GM12891 (cell line): ENCODE data around the gene KCNIP1.

Experiments
- DNase-seq: peaks from one replicate; pipeline ENCODE4 v3.0.0; 2011; ENCODE audit warnings: low spot score; ENCODE audit not compliant: insufficient read length
- FAIRE-seq: peaks from 2 replicates; lab custom pipeline; 2011; peaks lifted over from hg19 to GRCh38; lab: Jason Lieb, UNC
- PAX5 ChIP-seq: IDR thresholded peaks from 2 replicates; pipeline ENCODE4 v1.6.1; 2011; ENCODE audit warnings: low read length, moderate library complexity, mild to moderate bottlenecking; ENCODE audit not compliant: insufficient read depth, severe bottlenecking
- POLR2A ChIP-seq: IDR thresholded peaks from 2 replicates; pipeline ENCODE4 v1.6.1; 2011; ENCODE audit warnings: low read depth, low read length, control low read depth
- POLR2AphosphoS5 ChIP-seq: IDR thresholded peaks from 2 replicates; pipeline ENCODE4 v1.6.1; 2011; ENCODE audit warnings: low read depth, low read length, control low read depth
- POU2F2 ChIP-seq: IDR thresholded peaks from 2 replicates; pipeline ENCODE4 v1.6.1; 2011; ENCODE audit warnings: low read depth, mild to moderate bottlenecking, control low read depth, low read length, moderate library complexity
- SPI1 ChIP-seq: IDR thresholded peaks from 2 replicates; pipeline ENCODE4 v1.6.1; 2011; ENCODE audit warnings: low read depth, low read length, control low read depth
- TAF1 ChIP-seq: IDR thresholded peaks from 2 replicates; pipeline ENCODE4 v1.6.1; 2011; ENCODE audit warnings: low read depth, low read length, control low read depth

KCNIP1 gene

GRCh38 chr5:170528976-170529375 lies 25.2 kb downstream of the KCNIP1 start:
- TF ChIP-seq PAX5 = no peak
- no peak for TF ChIP-seq POLR2AphosphoS5
- TF ChIP-seq POLR2A = no peak
- no peak for TF ChIP-seq SPI1
- no peak for TF ChIP-seq POU2F2
- no peak for TF ChIP-seq TAF1
- FAIRE-seq (no peak), DNase-seq (no peak)

GRCh38 chr5:170532935-170533334 lies 29.1 kb downstream of the KCNIP1 start:
- DNase-seq = no peak
- no peak for TF ChIP-seq POU2F2
- no peak for TF ChIP-seq SPI1
- no peak for TF ChIP-seq POLR2AphosphoS5
- TF ChIP-seq PAX5 = no peak
- TF ChIP-seq POLR2A = no peak
- TF ChIP-seq TAF1 = no peak
- FAIRE-seq = no peak

GRCh38 chr5:170533383-170533782 lies 29.6 kb downstream of the KCNIP1 start:
- DNase-seq (no peak), FAIRE-seq (no peak)

GRCh38 chr5:170534177-170534576 lies 30.4 kb downstream of the KCNIP1 start:
- TF ChIP-seq POLR2AphosphoS5 (no peak), PAX5 (no peak), TAF1 (no peak), POLR2A (no peak), SPI1 (no peak), POU2F2 (no peak)
- FAIRE-seq (no peak), DNase-seq (no peak)

More at GRCh38 chr5:170533383-170533782, 29.6 kb downstream of the KCNIP1 start:
- no peak for TF ChIP-seq TAF1
- TF ChIP-seq SPI1 = no peak
- TF ChIP-seq PAX5 = no peak
- no peak for TF ChIP-seq POU2F2
- TF ChIP-seq POLR2A = no peak
- TF ChIP-seq POLR2AphosphoS5 = no peak

- TF ChIP-seq POLR2AphosphoS5 = no peak
- TF ChIP-seq SPI1 = no peak
- no peak for TF ChIP-seq POU2F2
- no peak for TF ChIP-seq PAX5
- TF ChIP-seq POLR2A = no peak
- no peak for TF ChIP-seq TAF1
- DNase-seq (no peak), FAIRE-seq (no peak)
These were observed 31.1 kb downstream of the KCNIP1 start for GRCh38 chr5:170534941-170535340.

GRCh38 chr5:170536525-170536924 lies 32.7 kb downstream of the KCNIP1 start:
- DNase-seq = no peak
- TF ChIP-seq PAX5 = no peak
- TF ChIP-seq TAF1 = no peak
- TF ChIP-seq POLR2A = no peak
- TF ChIP-seq SPI1 = no peak
- no peak for TF ChIP-seq POU2F2
- no peak for TF ChIP-seq POLR2AphosphoS5
- no peak for FAIRE-seq

GRCh38 chr5:170537451-170538095 lies 33.8 kb downstream of the KCNIP1 start:
- no peak for DNase-seq
- no peak for FAIRE-seq
- TF ChIP-seq POLR2AphosphoS5 = no peak
- TF ChIP-seq PAX5 = no peak
- no peak for TF ChIP-seq POLR2A
- no peak for TF ChIP-seq SPI1
- TF ChIP-seq TAF1 = no peak
- no peak for TF ChIP-seq POU2F2

GRCh38 chr5:170538096-170538465 lies 34.3 kb downstream of the KCNIP1 start:
- TF ChIP-seq TAF1 (no peak), PAX5 (no peak), POU2F2 (no peak), SPI1 (no peak)
- no peak for FAIRE-seq
- DNase-seq = no peak

- TF ChIP-seq POU2F2 = no peak
- TF ChIP-seq PAX5 = no peak
- TF ChIP-seq TAF1 = no peak
- no peak for TF ChIP-seq POLR2AphosphoS5
- no peak for TF ChIP-seq POLR2A
- TF ChIP-seq SPI1 = no peak
- no peak for DNase-seq
- FAIRE-seq = no peak
These were observed 35.1 kb downstream of the KCNIP1 start for GRCh38 chr5:170538696-170539586.

GRCh38 chr5:170540271-170540670 lies 36.5 kb downstream of the KCNIP1 start:
- FAIRE-seq (no peak), DNase-seq (no peak)
- TF ChIP-seq TAF1 = no peak
- no peak for TF ChIP-seq POLR2A
- no peak for TF ChIP-seq SPI1
- TF ChIP-seq POU2F2 = no peak
- TF ChIP-seq PAX5 = no peak
- TF ChIP-seq POLR2AphosphoS5 = no peak
